Cardiac fibroblast (primary cell): ENCODE measurements around the gene FAM228B.

Source experiments
- DNase-seq, 2 donors: peaks; one replicate each; pipeline versions ENCODE4 v3.0.0 to v3.0.0-alpha.2; 2010; ENCODE audit warnings: low read depth in 2 of 2
- H3K4me3 ChIP-seq, 2 donors: replicated peaks in 1 of 2; 1 replicate in 1 of 2; 2 replicates in 1 of 2; pipeline ENCODE4 v1.5.1; 2011; ENCODE audit warnings: low read depth in 2 of 2, low read length in 2 of 2, mild to moderate bottlenecking in 2 of 2, moderate library complexity in 1 of 2
- TF ChIP-seq, protein P1 (sequence below): IDR thresholded peaks from one replicate; pipeline ENCODE4 v1.5.1; 2011; ENCODE audit warnings: low read depth, mild to moderate bottlenecking, low read length, inconsistent platforms

The FAM228B gene

DNA sequence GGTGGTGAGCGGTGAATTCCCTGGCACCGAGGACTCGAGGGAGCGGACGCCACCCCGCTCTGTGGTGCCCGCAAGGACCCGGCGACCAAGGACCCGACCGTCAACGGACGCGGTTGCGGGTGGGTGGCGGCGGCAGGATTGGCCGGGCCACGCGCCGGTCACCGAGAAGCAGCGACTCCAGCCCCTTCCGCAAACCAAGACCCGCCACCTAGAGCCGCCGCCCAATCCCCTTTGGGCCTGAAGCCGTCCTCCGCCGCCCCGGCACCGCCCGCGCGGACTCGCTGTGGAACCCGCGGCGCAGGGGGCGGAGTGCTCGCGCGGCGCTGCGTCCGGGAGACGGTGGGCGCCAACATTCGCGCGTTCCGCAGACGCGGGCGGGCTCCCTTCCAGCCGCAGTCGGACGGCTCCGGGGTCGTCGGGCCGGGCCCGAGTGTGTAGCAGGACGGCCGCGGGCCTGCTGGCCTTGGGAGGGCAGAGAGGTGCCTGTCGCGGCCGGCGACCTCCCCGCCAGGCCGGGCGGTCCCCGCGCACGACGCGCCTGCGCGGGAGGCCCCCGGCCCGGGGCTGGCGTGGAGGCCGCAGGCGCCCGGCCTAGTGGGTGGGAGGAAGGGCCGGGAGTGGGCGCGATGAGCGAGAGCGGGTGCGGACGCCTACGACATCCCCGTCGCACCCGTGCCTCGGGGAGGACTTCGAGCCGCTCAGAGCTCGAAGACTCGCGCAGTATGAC, at the start of gene FAM228B, which contains the start of gene PFN4:
Gene FAM228B (plus strand): TSS at position 275 of the 727 bp plus-strand sequence. CDS start 893 bp downstream, outside the sequence.
Gene PFN4 (minus strand): TSS at position 140 of the 727 bp plus-strand sequence. CDS start 799 bp downstream, outside the sequence.
- H3K4me3 ChIP-seq, result peak within 1 kb of the TSS; percentile 78 to 89
- TF ChIP-seq, protein P1, sequence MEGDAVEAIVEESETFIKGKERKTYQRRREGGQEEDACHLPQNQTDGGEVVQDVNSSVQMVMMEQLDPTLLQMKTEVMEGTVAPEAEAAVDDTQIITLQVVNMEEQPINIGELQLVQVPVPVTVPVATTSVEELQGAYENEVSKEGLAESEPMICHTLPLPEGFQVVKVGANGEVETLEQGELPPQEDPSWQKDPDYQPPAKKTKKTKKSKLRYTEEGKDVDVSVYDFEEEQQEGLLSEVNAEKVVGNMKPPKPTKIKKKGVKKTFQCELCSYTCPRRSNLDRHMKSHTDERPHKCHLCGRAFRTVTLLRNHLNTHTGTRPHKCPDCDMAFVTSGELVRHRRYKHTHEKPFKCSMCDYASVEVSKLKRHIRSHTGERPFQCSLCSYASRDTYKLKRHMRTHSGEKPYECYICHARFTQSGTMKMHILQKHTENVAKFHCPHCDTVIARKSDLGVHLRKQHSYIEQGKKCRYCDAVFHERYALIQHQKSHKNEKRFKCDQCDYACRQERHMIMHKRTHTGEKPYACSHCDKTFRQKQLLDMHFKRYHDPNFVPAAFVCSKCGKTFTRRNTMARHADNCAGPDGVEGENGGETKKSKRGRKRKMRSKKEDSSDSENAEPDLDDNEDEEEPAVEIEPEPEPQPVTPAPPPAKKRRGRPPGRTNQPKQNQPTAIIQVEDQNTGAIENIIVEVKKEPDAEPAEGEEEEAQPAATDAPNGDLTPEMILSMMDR, result no peak
- peak; percentile 76 to 90 for DNase-seq

GRCh38 chr2:24073816-24074215, 49.5 kb upstream of the FAM228B start:
- no peak for DNase-seq
- H3K4me3 ChIP-seq, result no peak overlapping the region
- TF ChIP-seq, protein P1, result no peak

GRCh38 chr2:24075259-24075658, 48.0 kb upstream of the FAM228B start:
- DNase-seq, result no peak
- peak overlapping the region; percentile 84 to 89 for H3K4me3 ChIP-seq
- TF ChIP-seq, protein P1, result no peak

DNA sequence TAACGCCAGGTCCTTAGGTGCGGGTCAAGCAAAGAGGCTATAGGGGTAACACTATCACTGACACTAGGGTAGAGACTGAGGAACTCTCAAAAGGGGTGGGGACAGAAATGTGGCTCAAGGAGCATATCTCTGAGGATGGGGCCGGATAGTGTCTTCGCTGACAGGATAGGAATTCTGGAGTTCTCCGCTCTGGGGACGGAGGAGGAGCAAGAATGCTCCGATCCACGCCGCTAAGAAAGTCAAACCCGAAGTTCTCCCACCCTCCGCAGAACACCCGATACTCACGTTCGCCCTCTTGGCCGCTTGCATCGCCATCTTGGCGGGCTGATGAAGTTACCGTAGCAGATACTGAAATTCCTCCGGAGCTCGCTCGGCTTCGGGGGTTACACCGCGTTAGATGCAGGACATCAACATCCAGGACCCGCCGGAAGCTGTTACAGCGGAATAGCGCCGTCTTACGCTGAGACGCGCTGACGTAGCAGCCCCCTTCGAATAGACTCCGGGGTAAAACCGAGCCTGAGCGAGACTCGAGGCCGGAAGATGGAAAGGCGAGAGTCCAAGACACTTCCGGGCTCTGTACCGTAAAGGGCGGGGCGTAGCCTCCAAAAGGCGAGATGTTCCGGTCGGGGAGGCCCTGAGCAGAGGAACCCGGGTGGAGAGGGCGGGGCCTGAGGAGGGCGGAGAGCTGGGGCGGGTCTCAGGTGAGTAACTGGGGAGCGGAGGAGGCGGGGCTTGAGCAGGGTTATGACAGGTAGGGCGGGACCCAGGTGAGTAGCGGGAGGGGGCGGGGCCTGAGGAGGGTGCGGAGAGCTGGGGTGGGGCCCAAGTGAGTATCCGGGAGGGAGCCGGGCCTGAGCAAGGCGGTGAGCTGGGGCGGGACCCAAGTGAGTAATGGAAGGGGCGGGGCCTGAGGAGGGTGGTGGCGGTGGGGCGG, 47.1 kb upstream of the FAM228B start, which contains the start of gene SF3B6:
Gene SF3B6 (minus strand): TSS at position 412 of the 934 bp plus-strand sequence. CDS start 97 bp downstream, at position 315.
- TF ChIP-seq, protein P1, result no peak
- peak within 1 kb of the TSS; percentile 84 to 89 for H3K4me3 ChIP-seq
- peak; percentile 99 for DNase-seq

DNA sequence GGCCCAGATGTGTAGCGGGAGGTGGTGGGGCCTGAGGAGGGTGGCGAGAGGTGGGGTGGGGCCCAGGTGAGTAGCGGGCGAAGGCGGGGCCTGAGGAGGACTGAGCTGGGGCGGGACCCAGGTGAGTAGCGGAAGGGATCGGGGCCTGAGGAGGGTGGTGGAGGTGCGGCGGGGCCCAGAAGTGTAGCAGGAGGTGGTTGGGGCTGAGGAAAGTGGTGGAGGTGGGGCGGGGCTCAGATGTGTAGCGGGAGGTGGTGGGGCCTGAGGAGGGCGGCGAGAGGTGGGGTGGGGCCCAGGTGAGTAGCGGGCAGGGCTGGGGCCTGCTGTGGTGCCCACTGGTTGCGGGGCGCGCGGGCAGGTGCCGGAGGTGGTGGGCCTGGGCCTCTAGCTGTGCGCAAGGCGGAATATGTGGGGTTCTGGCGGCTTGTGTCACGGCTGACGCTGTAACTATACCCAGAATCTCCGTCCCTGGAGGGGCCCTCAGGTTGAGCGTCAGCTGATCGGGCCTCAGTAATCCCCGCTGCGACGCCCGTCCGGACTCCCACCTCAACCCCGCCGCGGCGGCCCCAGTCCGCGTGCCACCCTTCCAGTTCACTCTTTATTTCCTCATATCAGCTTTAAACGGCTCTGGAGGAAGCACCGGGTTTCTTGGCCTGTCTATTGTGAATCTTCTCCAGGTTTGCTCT, 46.3 kb upstream of the FAM228B start:
- DNase-seq, result peak; percentile 20 to 31
- TF ChIP-seq, protein P1, result no peak
- peak overlapping the region; percentile 84 to 89 for H3K4me3 ChIP-seq

GRCh38 chr2:24077535-24077877, 45.8 kb upstream of the FAM228B start:
- no peak for DNase-seq
- H3K4me3 ChIP-seq, result peak overlapping the region; percentile 84 to 89
- TF ChIP-seq, protein P1, result no peak
